ENCODE measurements around the gene EEF1AKMT3.

The EEF1AKMT3 gene

GRCh38 chr12:57755454-57756372 lies 16.7 kb upstream of the EEF1AKMT3 start:
- H3K9me2 ChIP-seq (ENCODE audit: low read depth, low read length) = no peaks in the 10 kb centered on the region
- H3F3A ChIP-seq (ENCODE audit: insufficient read depth, low read length) = no peaks in the 10 kb centered on the region
- peak overlapping the region; percentile 73 for H3K4me3 ChIP-seq (ENCODE audit: low read depth, low read length, poor library complexity, severe bottlenecking)
- H3K27me3 ChIP-seq (ENCODE audit: insufficient read depth, low read length) = no peaks in the 10 kb centered on the region
- H2AFZ ChIP-seq (ENCODE audit: low read length) = no peak overlapping the region
- peak overlapping the region; percentile 65 for H3K27ac ChIP-seq (ENCODE audit: low read depth, low read length, poor library complexity, severe bottlenecking)
- peak overlapping the region; percentile 91 for H3K4me2 ChIP-seq (ENCODE audit: low read length)
- no peaks in the 10 kb centered on the region for H4K20me1 ChIP-seq (ENCODE audit: insufficient read depth, low read length)
- TF ChIP-seq CTCF (IDR thresholded peaks at IDR 0.05; ENCODE audit: low read length) (no peak), EZH2 (IDR thresholded peaks at IDR 0.05; ENCODE audit: borderline replicate concordance, low read length) (no peak)
- peaks cover 14% of the 10 kb centered on the region for H3K79me2 ChIP-seq (ENCODE audit: insufficient read depth, low read length)
- H3K9me3 ChIP-seq (ENCODE audit: low read length) = no peaks in the 10 kb centered on the region
- peaks cover 43% of the 10 kb centered on the region for H3K4me1 ChIP-seq (ENCODE audit: insufficient read depth, low read length, severe bottlenecking)
- peaks cover 34% of the 10 kb centered on the region for H3K36me3 ChIP-seq (ENCODE audit: insufficient read depth, low read length)
- peak overlapping the region; percentile 77 for H3K9ac ChIP-seq (ENCODE audit: low read length)

GRCh38 chr12:57756406-57757341 lies 15.7 kb upstream of the EEF1AKMT3 start:
- peak overlapping the region; percentile 77 for H3K9ac ChIP-seq (ENCODE audit: low read length)
- no peaks in the 10 kb centered on the region for H3K9me2 ChIP-seq (ENCODE audit: low read depth, low read length)
- H3K4me1 ChIP-seq (ENCODE audit: insufficient read depth, low read length, severe bottlenecking) = peaks cover 35% of the 10 kb centered on the region
- no peaks in the 10 kb centered on the region for H3F3A ChIP-seq (ENCODE audit: insufficient read depth, low read length)
- H3K9me3 ChIP-seq (ENCODE audit: low read length) = no peaks in the 10 kb centered on the region
- peak overlapping the region; percentile 65 for H3K27ac ChIP-seq (ENCODE audit: low read depth, low read length, poor library complexity, severe bottlenecking)
- H3K4me2 ChIP-seq (ENCODE audit: low read length) = peak overlapping the region; percentile 91
- peaks cover 30% of the 10 kb centered on the region; the same call in 1 of the 2 replicates for H3K36me3 ChIP-seq (ENCODE audit: insufficient read depth, low read length)
- no peaks in the 10 kb centered on the region for H4K20me1 ChIP-seq (ENCODE audit: insufficient read depth, low read length)
- no peak overlapping the region for H2AFZ ChIP-seq (ENCODE audit: low read length)
- TF ChIP-seq EZH2 (IDR thresholded peaks at IDR 0.05; ENCODE audit: borderline replicate concordance, low read length) = no peak
- peak; percentile 86 for TF ChIP-seq CTCF (IDR thresholded peaks at IDR 0.05; ENCODE audit: low read length)
- peaks cover 4% of the 10 kb centered on the region for H3K79me2 ChIP-seq (ENCODE audit: insufficient read depth, low read length)
- peak overlapping the region; percentile 73 for H3K4me3 ChIP-seq (ENCODE audit: low read depth, low read length, poor library complexity, severe bottlenecking)
- no peaks in the 10 kb centered on the region for H3K27me3 ChIP-seq (ENCODE audit: insufficient read depth, low read length)

GRCh38 chr12:57757771-57758170 lies 14.6 kb upstream of the EEF1AKMT3 start:
- H3K9me3 ChIP-seq (ENCODE audit: low read length) = no peaks in the 10 kb centered on the region
- no peaks in the 10 kb centered on the region for H3K79me2 ChIP-seq (ENCODE audit: insufficient read depth, low read length)
- H3K4me1 ChIP-seq (ENCODE audit: insufficient read depth, low read length, severe bottlenecking) = peaks cover 32% of the 10 kb centered on the region
- peaks cover 30% of the 10 kb centered on the region; the same call in 1 of the 2 replicates for H3K36me3 ChIP-seq (ENCODE audit: insufficient read depth, low read length)
- no peaks in the 10 kb centered on the region for H3K27me3 ChIP-seq (ENCODE audit: insufficient read depth, low read length)
- H3K9ac ChIP-seq (ENCODE audit: low read length) = no peak overlapping the region
- H3K27ac ChIP-seq (ENCODE audit: low read depth, low read length, poor library complexity, severe bottlenecking) = no peak overlapping the region
- no peak overlapping the region for H3K4me3 ChIP-seq (ENCODE audit: low read depth, low read length, poor library complexity, severe bottlenecking)
- no peak overlapping the region for H2AFZ ChIP-seq (ENCODE audit: low read length)
- no peak overlapping the region for H3K4me2 ChIP-seq (ENCODE audit: low read length)
- TF ChIP-seq EZH2 (IDR thresholded peaks at IDR 0.05; ENCODE audit: borderline replicate concordance, low read length) (no peak), CTCF (IDR thresholded peaks at IDR 0.05; ENCODE audit: low read length) (no peak)
- no peaks in the 10 kb centered on the region for H4K20me1 ChIP-seq (ENCODE audit: insufficient read depth, low read length)
- no peaks in the 10 kb centered on the region for H3F3A ChIP-seq (ENCODE audit: insufficient read depth, low read length)
- no peaks in the 10 kb centered on the region for H3K9me2 ChIP-seq (ENCODE audit: low read depth, low read length)

All from OCI-LY1 (cell line).